Activated T-helper 1 cell treated with anti-CD3 and anti-CD28 coated beads, Interleukin-12 subunit alpha, Interleukin-12 subunit beta, Interleukin-2, Interleukin-4 antibody, amounts not matched to agents 30 ng/mL and 10 ng/mL and 1 ng/mL, durations not matched to agents 14 hours and 24 hours and 36 hours (primary cell): ENCODE measurements around the gene SIL1. TPM values are rescaled to one million over a fixed set of nuclear protein-coding genes. Genes with fewer than 3 reads are reported as not detected.

Source experiments
- DNase-seq: peaks from one replicate; pipeline ENCODE4 v3.0.0; 2021; ENCODE audit warnings: low spot score
- H3K27ac Mint-ChIP-seq: one replicate; pipeline ENCODE4 v1.8.0; 2021; ENCODE audit warnings: mild to moderate bottlenecking, mixed read lengths
- H3K27me3 Mint-ChIP-seq: one replicate; pipeline ENCODE4 v1.8.0; 2022; ENCODE audit warnings: mild to moderate bottlenecking, moderate library complexity, mixed read lengths; ENCODE audit not compliant: insufficient read depth
- H3K36me3 Mint-ChIP-seq: one replicate; pipeline ENCODE4 v1.8.0; 2021; ENCODE audit warnings: low read depth, mixed read lengths
- H3K4me1 Mint-ChIP-seq: one replicate; pipeline ENCODE4 v1.8.0; 2021; ENCODE audit warnings: low read depth, mixed read lengths
- H3K4me3 Mint-ChIP-seq: one replicate; pipeline ENCODE4 v1.8.0; 2021; ENCODE audit warnings: mild to moderate bottlenecking, moderate library complexity, mixed read lengths
- H3K9me3 Mint-ChIP-seq: one replicate; pipeline ENCODE4 v1.8.0; 2021; ENCODE audit warnings: mixed read lengths
- intact Hi-C: fragments of 100-400 bp; cut with micrococcal nuclease; formaldehyde crosslinking; loops from one replicate; pipeline ENCODE4 v1.15.1; 2024
- total RNA-seq: library from RNA; stranded (reverse); gene quantifications from 2 replicates; pipeline ENCODE4 v1.2.3, GENCODE V29; 2022

The SIL1 gene
- total RNA-seq, 1 donor from 2014 or later: 28.6 TPM

GRCh38 chr5:139141446-139142204, 56.5 kb downstream of the SIL1 start:
- Mint-ChIP-seq H3K36me3 (no peaks in the 10 kb centered on the region), H3K27me3 (peaks cover 1% of the 10 kb centered on the region), H3K27ac (no peak overlapping the region), H3K4me3 (no peak overlapping the region), H3K9me3 (no peaks in the 10 kb centered on the region), H3K4me1 (peaks cover 14% of the 10 kb centered on the region)
- DNase-seq: no peak
- intact Hi-C loops: no loop called here

GRCh38 chr5:139140591-139141071, 57.5 kb downstream of the SIL1 start:
- Mint-ChIP-seq H3K36me3 (no peaks in the 10 kb centered on the region), H3K4me3 (no peak overlapping the region), H3K9me3 (no peaks in the 10 kb centered on the region), H3K4me1 (peaks cover 14% of the 10 kb centered on the region), H3K27me3 (peaks cover 1% of the 10 kb centered on the region), H3K27ac (no peak overlapping the region)
- DNase-seq: no peak
- intact Hi-C loops: no loop called here

- no peak overlapping the region for H3K4me3 Mint-ChIP-seq
- no peaks in the 10 kb centered on the region for H3K9me3 Mint-ChIP-seq
- DNase-seq: no peak
- H3K27ac Mint-ChIP-seq: no peak overlapping the region
- H3K27me3 Mint-ChIP-seq: peaks cover 1% of the 10 kb centered on the region
- H3K36me3 Mint-ChIP-seq: no peaks in the 10 kb centered on the region
- H3K4me1 Mint-ChIP-seq: peaks cover 6% of the 10 kb centered on the region
- intact Hi-C loops: no loop called here
Measured at GRCh38 chr5:139138809-139139208, 59.4 kb downstream of the SIL1 start.

- H3K4me1 Mint-ChIP-seq: peaks cover 6% of the 10 kb centered on the region
- no peaks in the 10 kb centered on the region for H3K36me3 Mint-ChIP-seq
- peaks cover 1% of the 10 kb centered on the region for H3K27me3 Mint-ChIP-seq
- intact Hi-C loops: no loop called here
- no peak overlapping the region for H3K27ac Mint-ChIP-seq
- H3K9me3 Mint-ChIP-seq: no peaks in the 10 kb centered on the region
- no peak overlapping the region for H3K4me3 Mint-ChIP-seq
- DNase-seq: no peak
Measured at GRCh38 chr5:139138109-139138508, 60.1 kb downstream of the SIL1 start.

GRCh38 chr5:139137697-139138096, 60.5 kb downstream of the SIL1 start:
- Mint-ChIP-seq H3K27me3 (peaks cover 1% of the 10 kb centered on the region), H3K4me1 (peaks cover 6% of the 10 kb centered on the region), H3K36me3 (no peaks in the 10 kb centered on the region), H3K9me3 (no peaks in the 10 kb centered on the region), H3K4me3 (no peak overlapping the region), H3K27ac (no peak overlapping the region)
- intact Hi-C loops: no loop called here
- no peak for DNase-seq

GRCh38 chr5:139134906-139135305, 63.3 kb downstream of the SIL1 start:
- H3K9me3 Mint-ChIP-seq: no peaks in the 10 kb centered on the region
- intact Hi-C loops: no loop called here
- no peak overlapping the region for H3K4me3 Mint-ChIP-seq
- H3K27ac Mint-ChIP-seq: no peak overlapping the region
- no peaks in the 10 kb centered on the region for H3K4me1 Mint-ChIP-seq
- DNase-seq: no peak
- peaks cover 1% of the 10 kb centered on the region for H3K27me3 Mint-ChIP-seq
- H3K36me3 Mint-ChIP-seq: no peaks in the 10 kb centered on the region

GRCh38 chr5:139133282-139133681, 64.9 kb downstream of the SIL1 start:
- H3K36me3 Mint-ChIP-seq: no peaks in the 10 kb centered on the region
- H3K4me1 Mint-ChIP-seq: no peaks in the 10 kb centered on the region
- no peak overlapping the region for H3K4me3 Mint-ChIP-seq
- DNase-seq: no peak
- no peak overlapping the region for H3K27ac Mint-ChIP-seq
- H3K9me3 Mint-ChIP-seq: no peaks in the 10 kb centered on the region
- intact Hi-C loops: no loop called here
- H3K27me3 Mint-ChIP-seq: peaks cover 1% of the 10 kb centered on the region

GRCh38 chr5:139132515-139132914, 65.7 kb downstream of the SIL1 start:
- no peak overlapping the region for H3K27ac Mint-ChIP-seq
- no peaks in the 10 kb centered on the region for H3K4me1 Mint-ChIP-seq
- no peak for DNase-seq
- H3K36me3 Mint-ChIP-seq: no peaks in the 10 kb centered on the region
- no peaks in the 10 kb centered on the region for H3K27me3 Mint-ChIP-seq
- no peak overlapping the region for H3K4me3 Mint-ChIP-seq
- intact Hi-C loops: no loop called here
- no peaks in the 10 kb centered on the region for H3K9me3 Mint-ChIP-seq

- DNase-seq: no peak
- no peaks in the 10 kb centered on the region for H3K4me1 Mint-ChIP-seq
- H3K9me3 Mint-ChIP-seq: no peaks in the 10 kb centered on the region
- H3K27ac Mint-ChIP-seq: no peak overlapping the region
- no peak overlapping the region for H3K4me3 Mint-ChIP-seq
- no peaks in the 10 kb centered on the region for H3K27me3 Mint-ChIP-seq
- peaks cover under 1% of the 10 kb centered on the region for H3K36me3 Mint-ChIP-seq
- intact Hi-C loops: no loop called here
Measured at GRCh38 chr5:139131921-139132432, 66.2 kb downstream of the SIL1 start.

- no peaks in the 10 kb centered on the region for H3K27me3 Mint-ChIP-seq
- no peak for DNase-seq
Measured at GRCh38 chr5:139131465-139131864, 66.7 kb downstream of the SIL1 start.

GRCh38 chr5:139131062-139131461, 67.1 kb downstream of the SIL1 start:
- no peaks in the 10 kb centered on the region for H3K27me3 Mint-ChIP-seq
- H3K9me3 Mint-ChIP-seq: no peaks in the 10 kb centered on the region
- intact Hi-C loops: no loop called here
- H3K4me3 Mint-ChIP-seq: no peak overlapping the region
- H3K36me3 Mint-ChIP-seq: peaks cover 1% of the 10 kb centered on the region
- no peak overlapping the region for H3K27ac Mint-ChIP-seq
- no peak for DNase-seq
- H3K4me1 Mint-ChIP-seq: no peaks in the 10 kb centered on the region

More at GRCh38 chr5:139131465-139131864, 66.7 kb downstream of the SIL1 start:
- intact Hi-C loops: no loop called here
- no peaks in the 10 kb centered on the region for H3K9me3 Mint-ChIP-seq
- no peak overlapping the region for H3K4me3 Mint-ChIP-seq
- H3K4me1 Mint-ChIP-seq: no peaks in the 10 kb centered on the region
- H3K27ac Mint-ChIP-seq: no peak overlapping the region
- peaks cover 1% of the 10 kb centered on the region for H3K36me3 Mint-ChIP-seq

- intact Hi-C loops: no loop called here
- H3K27ac Mint-ChIP-seq: no peak overlapping the region
- no peak for DNase-seq
- H3K9me3 Mint-ChIP-seq: no peaks in the 10 kb centered on the region
- H3K27me3 Mint-ChIP-seq: no peaks in the 10 kb centered on the region
- H3K4me3 Mint-ChIP-seq: no peak overlapping the region
- H3K4me1 Mint-ChIP-seq: no peaks in the 10 kb centered on the region
- H3K36me3 Mint-ChIP-seq: peaks cover 1% of the 10 kb centered on the region
Measured at GRCh38 chr5:139130214-139130613, 68.0 kb downstream of the SIL1 start.

- Mint-ChIP-seq H3K27me3 (no peaks in the 10 kb centered on the region), H3K36me3 (peaks cover 1% of the 10 kb centered on the region), H3K4me1 (no peaks in the 10 kb centered on the region), H3K9me3 (no peaks in the 10 kb centered on the region), H3K4me3 (no peak overlapping the region), H3K27ac (no peak overlapping the region)
- no peak for DNase-seq
- intact Hi-C loops: no loop called here
Measured at GRCh38 chr5:139126711-139127111, 71.5 kb downstream of the SIL1 start.
